IMR-90 (cell line): ENCODE data around the gene PLD3. TPM values are rescaled to one million over a fixed set of nuclear protein-coding genes. Genes with fewer than 3 reads are reported as not detected.

Source experiments
- ATAC-seq: fragments of 200-7000 bp; cut with Tn5 transposase; 2 replicates; pipeline ENCODE4 v1.9.1; 2020; ENCODE audit warnings: low read depth, mild to moderate bottlenecking, moderate library complexity
- BruUV-seq: library from RNA; stranded (reverse); fragments of 400-500 nt; replicated peaks from 2 replicates; lab custom pipeline; 2021; lab: Mats Ljungman, UMichigan
- CTCF ChIA-PET: fragments of 300-600 bp; formaldehyde crosslinking; extraction: SDS; loops from one replicate; lab custom pipeline; 2021; ENCODE audit warnings: antibody characterized with exemption; lab: Yijun Ruan, JAX
- POLR2A ChIA-PET: fragments of 300-600 bp; sonication (Branson Sonifier 250); formaldehyde crosslinking; loops from one replicate; lab custom pipeline; 2022; ENCODE audit warnings: antibody characterized with exemption; ENCODE audit not compliant: unreplicated experiment; lab: Charles Lee
- DNase-seq: peaks from one replicate; pipeline ENCODE4 v3.0.0; 2013
- H2AFZ ChIP-seq: replicated peaks from 2 replicates; pipeline ENCODE3; 2013; ENCODE audit warnings: low read length, mild to moderate bottlenecking; ENCODE audit not compliant: poor library complexity
- H2AK5ac ChIP-seq: 2 replicates; pipeline ENCODE4 v1.6.1; 2013; ENCODE audit warnings: low read depth, low read length, inconsistent platforms
- H2AK9ac ChIP-seq: replicated peaks from 2 replicates; pipeline ENCODE3; 2013; ENCODE audit warnings: mild to moderate bottlenecking, low read depth, low read length, moderate library complexity; ENCODE audit not compliant: poor library complexity
- H2BK120ac ChIP-seq: 2 replicates; pipeline ENCODE4 v1.6.1; 2013; ENCODE audit warnings: low read depth, low read length, inconsistent platforms
- H2BK15ac ChIP-seq: 3 replicates; pipeline ENCODE4 v1.6.1; 2013; ENCODE audit warnings: low read depth, low read length, inconsistent platforms
- H2BK20ac ChIP-seq: 2 replicates; pipeline ENCODE4 v1.6.1; 2013; ENCODE audit warnings: low read depth, mild to moderate bottlenecking, inconsistent platforms, low read length, moderate library complexity
- H2BK5ac ChIP-seq: 2 replicates; pipeline ENCODE4 v1.6.1; 2013; ENCODE audit warnings: mild to moderate bottlenecking, low read depth, low read length, inconsistent platforms; ENCODE audit not compliant: poor library complexity, severe bottlenecking
- H3K14ac ChIP-seq: replicated peaks from 2 replicates; pipeline ENCODE4 v1.6.1; 2013; ENCODE audit warnings: low read depth, low read length, inconsistent platforms
- H3K18ac ChIP-seq: 2 replicates; pipeline ENCODE4 v1.6.1; 2013; ENCODE audit warnings: low read depth, low read length, control low read depth
- H3K23ac ChIP-seq: 2 replicates; pipeline ENCODE4 v1.6.1; 2013; ENCODE audit warnings: low read depth, low read length, inconsistent platforms
- H3K27ac ChIP-seq: 2 replicates; pipeline ENCODE4 v1.5.1; 2013; ENCODE audit warnings: mild to moderate bottlenecking, control low read depth, low read length; ENCODE audit not compliant: insufficient read depth
- H3K27me3 ChIP-seq: 2 replicates; pipeline ENCODE4 v1.6.1; 2013; ENCODE audit warnings: low read length; ENCODE audit not compliant: control insufficient read depth, insufficient read depth
- H3K36me3 ChIP-seq: 2 replicates; pipeline ENCODE4 v1.6.1; 2013; ENCODE audit warnings: low read length, mixed read lengths; ENCODE audit not compliant: control insufficient read depth, insufficient read depth
- H3K4ac ChIP-seq: 2 replicates; pipeline ENCODE4 v1.6.1; 2013; ENCODE audit warnings: low read depth, low read length, inconsistent platforms
- H3K4me1 ChIP-seq: 2 replicates; pipeline ENCODE4 v1.6.1; 2013; ENCODE audit warnings: low read length, mixed read lengths; ENCODE audit not compliant: control insufficient read depth, insufficient read depth
- H3K4me2 ChIP-seq: 2 replicates; pipeline ENCODE4 v1.6.1; 2013; ENCODE audit warnings: low read depth, mild to moderate bottlenecking, control low read depth, low read length, moderate library complexity
- H3K4me3 ChIP-seq: 2 replicates; pipeline ENCODE4 v1.5.1; 2013; ENCODE audit warnings: low read depth, mild to moderate bottlenecking, control low read depth, low read length, moderate library complexity; ENCODE audit not compliant: insufficient read depth
- H3K56ac ChIP-seq: 2 replicates; pipeline ENCODE4 v1.6.1; 2013; ENCODE audit warnings: low read length, inconsistent platforms; ENCODE audit not compliant: insufficient read depth; ENCODE audit errors: extremely low read depth
- H3K79me1 ChIP-seq, 2 experiments: 2 replicates each; pipeline ENCODE4 v1.6.1; 2013; ENCODE audit warnings: low read length in 2 of 2, inconsistent platforms in 1 of 2, low read depth in 1 of 2
- H3K9ac ChIP-seq: 2 replicates; pipeline ENCODE4 v1.6.1; 2013; ENCODE audit warnings: low read depth, low read length, control low read depth
- H3K9me1 ChIP-seq: 2 replicates; pipeline ENCODE4 v1.6.1; 2013; ENCODE audit warnings: low read length, inconsistent platforms; ENCODE audit not compliant: insufficient read depth
- H3K9me3 ChIP-seq: 2 replicates; pipeline ENCODE4 v1.6.1; 2013; ENCODE audit warnings: low read length; ENCODE audit not compliant: control insufficient read depth, insufficient read depth
- H4K20me1 ChIP-seq: 2 replicates; pipeline ENCODE4 v1.6.1; 2013; ENCODE audit warnings: low read length, inconsistent platforms; ENCODE audit not compliant: insufficient read depth
- H4K5ac ChIP-seq: 2 replicates; pipeline ENCODE4 v1.6.1; 2013; ENCODE audit warnings: mild to moderate bottlenecking, low read depth, low read length, control low read depth
- H4K8ac ChIP-seq, 2 experiments: 2 replicates each; pipeline ENCODE4 v1.6.1; 2013; ENCODE audit warnings: low read depth in 2 of 2, low read length in 2 of 2, control low read depth in 1 of 2, inconsistent platforms in 1 of 2
- H4K91ac ChIP-seq: 2 replicates; pipeline ENCODE4 v1.6.1; 2013; ENCODE audit warnings: low read depth, low read length, inconsistent platforms; ENCODE audit not compliant: insufficient read depth
- BHLHE40 ChIP-seq: fragments of 150-350 bp; IDR thresholded peaks from 2 replicates; pipeline ENCODE4 v1.6.1; 2016; ENCODE audit warnings: mild to moderate bottlenecking, low read depth, low read length
- CEBPB ChIP-seq: IDR thresholded peaks from 2 replicates; pipeline ENCODE4 v1.6.1; 2012; ENCODE audit warnings: low read depth, low read length, improper control_type of control experiment
- CHD1 ChIP-seq: IDR thresholded peaks from 2 replicates; pipeline ENCODE4 v1.6.1; 2012; ENCODE audit warnings: low read depth, low read length, improper control_type of control experiment
- FOS ChIP-seq: fragments of 150-350 bp; IDR thresholded peaks from 2 replicates; pipeline ENCODE4 v1.6.1; 2016; ENCODE audit warnings: low read depth, low read length
- MAFK ChIP-seq: IDR thresholded peaks from 2 replicates; pipeline ENCODE4 v1.6.1; 2012; ENCODE audit warnings: low read depth, low read length, improper control_type of control experiment
- MAZ ChIP-seq: IDR thresholded peaks from 2 replicates; pipeline ENCODE4 v1.6.1; 2012; ENCODE audit warnings: low read depth, mild to moderate bottlenecking, low read length, improper control_type of control experiment, moderate library complexity, borderline replicate concordance
- MXI1 ChIP-seq: IDR thresholded peaks from 2 replicates; pipeline ENCODE4 v1.6.1; 2012; ENCODE audit warnings: low read depth, mild to moderate bottlenecking, low read length, moderate library complexity, borderline replicate concordance
- NFE2L2 ChIP-seq: fragments of 150-350 bp; IDR thresholded peaks from 2 replicates; pipeline ENCODE4 v1.6.1; 2016; ENCODE audit warnings: low read depth, mild to moderate bottlenecking, low read length
- POLR2A ChIP-seq: IDR thresholded peaks from 2 replicates; pipeline ENCODE4 v1.6.1; 2012; ENCODE audit warnings: mild to moderate bottlenecking, low read depth, low read length
- RAD21 ChIP-seq: IDR thresholded peaks from 2 replicates; pipeline ENCODE4 v1.6.1; 2012; ENCODE audit warnings: low read length, improper control_type of control experiment
- RCOR1 ChIP-seq: IDR thresholded peaks from 2 replicates; pipeline ENCODE4 v1.6.1; 2012; ENCODE audit warnings: mild to moderate bottlenecking, low read length, improper control_type of control experiment; ENCODE audit not compliant: insufficient replicate concordance
- RFX5 ChIP-seq: IDR thresholded peaks from 2 replicates; pipeline ENCODE4 v1.8.0; 2012; ENCODE audit warnings: low read depth, mild to moderate bottlenecking, low read length, moderate library complexity
- SMC3 ChIP-seq: fragments of 150-350 bp; IDR thresholded peaks from 2 replicates; pipeline ENCODE4 v1.6.1; 2016; ENCODE audit warnings: low read depth, mild to moderate bottlenecking, antibody characterized with exemption, low read length, moderate library complexity
- WGBS, 2 experiments: methylation state at CpG; one replicate each; pipeline versions ENCODE4 v1.1.5 to v1.1.7; 2013; ENCODE audit warnings: missing lambda C conversion rate in 2 of 2; ENCODE audit not compliant: insufficient read length in 1 of 2; ENCODE audit errors: extremely low coverage in 2 of 2; 5-methylcytosine and 5-hydroxymethylcytosine counted together
- dilution Hi-C: fragments of 300-500 bp; cut with HindIII; formaldehyde crosslinking; loops from one replicate; pipeline ENCODE4 v1.14.3; 2018; ENCODE audit warnings: low sequenced_read_pairs; ENCODE audit not compliant: unreplicated experiment
- in situ Hi-C: fragments of 300-500 bp; cut with MboI; formaldehyde crosslinking; loops from 3 replicates; pipeline ENCODE4 v1.14.3; 2019; ENCODE audit warnings: low sequenced_read_pairs, inconsistent platforms, mixed read lengths
- intact Hi-C: fragments of 100-400 bp; cut with micrococcal nuclease; formaldehyde crosslinking; loops from 2 replicates; pipeline ENCODE4 v1.10.0; 2022
- polyA plus RNA-seq, 3 experiments: library from polyadenylated mRNA; depleted of rRNA; stranded (reverse); fragments of >200 nt; gene quantifications; 2 replicates each; pipeline ENCODE4 v1.2.3, GENCODE V29; 2012; ENCODE audit warnings: low replicate concordance in 1 of 3
- total RNA-seq: library from RNA; depleted of rRNA; stranded (reverse); fragments of >200 nt; gene quantifications from 2 replicates; pipeline ENCODE4 v1.2.3, GENCODE V29; 2012
- TF ChIP-seq, protein P1 (sequence below): fragments of 150-350 bp; IDR thresholded peaks from 2 replicates; pipeline ENCODE4 v1.6.1; 2016; ENCODE audit warnings: low read depth, mild to moderate bottlenecking, low read length, moderate library complexity, borderline replicate concordance
- TF ChIP-seq, protein P2 (sequence below): fragments of 150-350 bp; IDR thresholded peaks from 2 replicates; pipeline ENCODE4 v1.6.1; 2017; ENCODE audit warnings: mild to moderate bottlenecking, antibody characterized with exemption, low read length, low read depth
- TF ChIP-seq, protein P3 (sequence below): conservative IDR thresholded peaks from 2 replicates; pipeline ENCODE4 v1.5.1; 2012; ENCODE audit warnings: mild to moderate bottlenecking, low read depth, low read length, improper control_type of control experiment

The PLD3 gene
- total and polyA plus RNA-seq, 2 of the 4 experiments (the other 2 are of a cell fraction) = 117 to 665 TPM

DNA sequence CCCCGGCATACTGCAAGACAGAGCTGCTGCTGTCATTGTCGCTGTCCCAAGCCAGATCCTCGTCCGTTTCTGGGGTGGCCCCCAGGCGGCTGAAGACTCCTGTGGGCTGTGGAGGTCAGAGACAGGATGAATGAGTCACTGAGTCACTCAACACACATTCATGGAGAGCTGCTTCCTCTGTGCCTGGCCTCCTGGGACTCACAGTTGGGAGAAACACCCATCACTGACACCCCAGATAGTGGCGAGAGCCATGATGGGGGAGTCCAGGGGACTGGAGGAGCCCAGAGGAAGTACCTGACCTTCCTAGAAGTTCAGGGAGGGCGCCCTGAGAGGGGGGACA, 26.3 kb upstream of the PLD3 start:
- ChIA-PET POLR2A (no interaction called here), CTCF (no interaction called here)
- H3K79me1 ChIP-seq = peaks cover 0 to 5% of the 10 kb centered on the region in 2 experiments; a peak in 1 of 4 replicates
- BruUV-seq = no TSS peak
- H3K27ac ChIP-seq = no peak overlapping the region
- TF ChIP-seq, protein P1, sequence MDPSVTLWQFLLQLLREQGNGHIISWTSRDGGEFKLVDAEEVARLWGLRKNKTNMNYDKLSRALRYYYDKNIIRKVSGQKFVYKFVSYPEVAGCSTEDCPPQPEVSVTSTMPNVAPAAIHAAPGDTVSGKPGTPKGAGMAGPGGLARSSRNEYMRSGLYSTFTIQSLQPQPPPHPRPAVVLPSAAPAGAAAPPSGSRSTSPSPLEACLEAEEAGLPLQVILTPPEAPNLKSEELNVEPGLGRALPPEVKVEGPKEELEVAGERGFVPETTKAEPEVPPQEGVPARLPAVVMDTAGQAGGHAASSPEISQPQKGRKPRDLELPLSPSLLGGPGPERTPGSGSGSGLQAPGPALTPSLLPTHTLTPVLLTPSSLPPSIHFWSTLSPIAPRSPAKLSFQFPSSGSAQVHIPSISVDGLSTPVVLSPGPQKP = no peak
- TF ChIP-seq RFX5 (no peak), MXI1 (no peak), SMC3 (no peak), CHD1 (no peak), BHLHE40 (no peak), POLR2A (no peak), FOS (no peak), CEBPB (no peak), RAD21 (no peak), RCOR1 (no peak), MAZ (no peak), MAFK (no peak), NFE2L2 (no peak)
- TF ChIP-seq, protein P2, sequence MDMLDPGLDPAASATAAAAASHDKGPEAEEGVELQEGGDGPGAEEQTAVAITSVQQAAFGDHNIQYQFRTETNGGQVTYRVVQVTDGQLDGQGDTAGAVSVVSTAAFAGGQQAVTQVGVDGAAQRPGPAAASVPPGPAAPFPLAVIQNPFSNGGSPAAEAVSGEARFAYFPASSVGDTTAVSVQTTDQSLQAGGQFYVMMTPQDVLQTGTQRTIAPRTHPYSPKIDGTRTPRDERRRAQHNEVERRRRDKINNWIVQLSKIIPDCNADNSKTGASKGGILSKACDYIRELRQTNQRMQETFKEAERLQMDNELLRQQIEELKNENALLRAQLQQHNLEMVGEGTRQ = no peak
- TF ChIP-seq, protein P3, sequence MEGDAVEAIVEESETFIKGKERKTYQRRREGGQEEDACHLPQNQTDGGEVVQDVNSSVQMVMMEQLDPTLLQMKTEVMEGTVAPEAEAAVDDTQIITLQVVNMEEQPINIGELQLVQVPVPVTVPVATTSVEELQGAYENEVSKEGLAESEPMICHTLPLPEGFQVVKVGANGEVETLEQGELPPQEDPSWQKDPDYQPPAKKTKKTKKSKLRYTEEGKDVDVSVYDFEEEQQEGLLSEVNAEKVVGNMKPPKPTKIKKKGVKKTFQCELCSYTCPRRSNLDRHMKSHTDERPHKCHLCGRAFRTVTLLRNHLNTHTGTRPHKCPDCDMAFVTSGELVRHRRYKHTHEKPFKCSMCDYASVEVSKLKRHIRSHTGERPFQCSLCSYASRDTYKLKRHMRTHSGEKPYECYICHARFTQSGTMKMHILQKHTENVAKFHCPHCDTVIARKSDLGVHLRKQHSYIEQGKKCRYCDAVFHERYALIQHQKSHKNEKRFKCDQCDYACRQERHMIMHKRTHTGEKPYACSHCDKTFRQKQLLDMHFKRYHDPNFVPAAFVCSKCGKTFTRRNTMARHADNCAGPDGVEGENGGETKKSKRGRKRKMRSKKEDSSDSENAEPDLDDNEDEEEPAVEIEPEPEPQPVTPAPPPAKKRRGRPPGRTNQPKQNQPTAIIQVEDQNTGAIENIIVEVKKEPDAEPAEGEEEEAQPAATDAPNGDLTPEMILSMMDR = no peak
- peaks cover 56% of the 10 kb centered on the region for H3K36me3 ChIP-seq
- no peak overlapping the region for H3K9ac ChIP-seq
- H4K8ac ChIP-seq = no peak overlapping the region
- no peak overlapping the region for H2BK20ac ChIP-seq
- no peak overlapping the region for H3K4me2 ChIP-seq
- no peaks in the 10 kb centered on the region for H3K27me3 ChIP-seq
- H4K91ac ChIP-seq = no peak overlapping the region
- intact Hi-C loops = no loop called here
- H3K18ac ChIP-seq = no peak overlapping the region
- H3K4ac ChIP-seq = no peak overlapping the region
- no peak overlapping the region for H2BK15ac ChIP-seq
- no CpG with 5 or more reads among the region's 7 CpGs for WGBS, 2 experiments
- no peaks in the 10 kb centered on the region for H3K4me1 ChIP-seq
- H4K5ac ChIP-seq = no peak overlapping the region
- no peak overlapping the region for H3K23ac ChIP-seq
- H2BK5ac ChIP-seq = no peak overlapping the region
- no peak overlapping the region for H2BK120ac ChIP-seq
- no peak overlapping the region for H3K14ac ChIP-seq
- no peaks in the 10 kb centered on the region for H3K9me3 ChIP-seq
- in situ Hi-C loops = loop anchor here (25.0 kb wide), 1 partner anchor 190 kb away; no protein-coding TSS in a partner anchor
- DNase-seq (no peak), ATAC-seq (no peak)
- dilution Hi-C loops = no loop called here
- no peak overlapping the region for H2AK9ac ChIP-seq
- H3K9me1 ChIP-seq = no peaks in the 10 kb centered on the region
- H2AK5ac ChIP-seq = no peak overlapping the region
- H2AFZ ChIP-seq = no peak overlapping the region
- H4K20me1 ChIP-seq = peaks cover 6% of the 10 kb centered on the region; the same call in 1 of the 2 replicates
- no peak overlapping the region for H3K56ac ChIP-seq
- no peak overlapping the region for H3K4me3 ChIP-seq
